GM21367 (cell line): ENCODE data around the gene TENT4B.
A peak's percentile ranks its signal among the peaks of the same experiment; 100 is the strongest.
"Not testable (repeated sequence)": the region's sequence is repeated elsewhere in the genome, so short reads cannot be mapped to it uniquely, and the experiment has no call there.

Source experiments
- ATAC-seq: cut with Tn5 transposase; IDR thresholded peaks from one replicate; pipeline ENCODE4 v1.9.1; 2021; ENCODE audit not compliant: unreplicated experiment

TENT4B gene

GRCh38 chr16:50227665-50228064 is 74.6 kb downstream of the TENT4B start:
- no peak for ATAC-seq

DNA sequence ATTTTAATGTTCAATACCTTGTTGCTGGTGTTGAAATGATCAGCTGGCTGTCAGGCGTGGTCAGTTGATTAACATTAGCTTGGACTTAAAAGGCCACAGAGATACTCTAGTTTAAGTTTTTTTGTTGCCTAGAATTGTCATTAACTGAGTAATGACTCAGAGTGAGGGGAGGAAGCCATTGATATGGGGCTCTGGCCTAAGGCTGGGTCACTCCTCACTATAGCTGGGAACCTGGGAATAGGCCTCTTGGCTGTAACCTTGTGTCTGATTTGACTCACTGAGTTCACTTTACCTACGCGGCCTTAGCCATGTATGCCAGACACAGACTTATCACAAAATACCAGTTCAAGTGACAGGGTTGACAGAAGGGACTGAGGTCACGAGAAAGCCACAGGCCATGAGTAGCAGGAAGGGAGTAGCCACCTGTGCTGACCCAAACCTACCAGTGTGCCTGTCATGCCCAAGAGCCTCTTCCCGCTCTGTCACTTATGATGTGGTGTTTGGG is 75.3 kb downstream of the TENT4B start:
- ATAC-seq, result no peak

- no peak for ATAC-seq
Measured at GRCh38 chr16:50229149-50229726, 76.1 kb downstream of the TENT4B start.

DNA sequence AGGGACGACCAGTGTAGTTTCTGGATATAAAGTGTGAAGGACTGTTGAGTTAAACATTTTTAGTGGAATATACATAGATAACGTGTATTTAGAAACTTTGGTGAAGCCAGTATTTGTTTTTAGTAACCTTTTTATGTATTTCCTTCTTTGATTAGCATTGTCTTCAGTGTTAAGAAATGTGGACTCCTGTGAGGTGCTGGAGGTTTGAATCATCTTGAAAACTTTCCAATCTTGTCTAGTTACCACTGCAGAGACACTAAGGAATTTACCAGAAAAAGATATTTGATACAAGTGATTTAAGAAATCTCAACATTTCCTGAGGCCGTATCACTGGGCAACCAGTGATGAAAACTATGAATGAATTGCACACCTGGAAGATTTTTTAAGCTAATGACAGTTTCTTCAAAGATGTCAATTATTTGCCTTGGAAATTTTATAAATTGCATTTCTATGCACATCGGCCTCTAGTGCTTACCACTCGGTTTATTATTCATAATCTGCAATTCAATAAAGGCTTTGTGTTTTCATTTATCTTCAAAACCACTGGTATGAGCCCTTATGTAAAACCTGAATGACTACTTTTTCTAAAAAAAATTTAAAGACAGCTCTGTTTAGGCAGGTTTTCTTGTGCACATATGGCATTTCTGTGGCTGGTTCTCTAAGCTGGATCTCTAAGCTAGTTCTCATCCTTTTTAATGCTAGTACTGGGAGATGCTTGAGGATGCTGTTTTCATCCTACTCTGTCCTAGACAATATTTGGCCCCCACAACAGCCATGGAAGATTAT is 81.9 kb downstream of the TENT4B start:
- ATAC-seq, result no peak

DNA sequence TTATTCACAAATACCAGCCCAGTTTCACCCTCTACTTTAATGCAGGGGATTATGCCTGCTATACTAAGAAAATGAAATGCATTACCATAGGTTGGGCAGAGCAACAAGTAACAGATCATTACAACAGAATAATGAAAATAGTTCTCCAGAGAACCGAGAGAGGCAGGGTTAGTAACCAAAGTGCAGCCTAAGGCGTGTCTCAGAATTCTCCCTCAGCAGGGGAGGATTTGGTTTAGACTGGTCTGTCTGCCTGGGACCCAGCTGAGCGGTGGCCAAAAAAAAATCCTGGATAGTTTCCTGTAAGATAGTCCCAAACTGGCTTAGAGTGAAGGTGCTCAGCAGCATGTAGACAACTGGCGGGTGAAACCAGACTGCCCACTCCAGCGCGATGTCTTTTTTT is 82.5 kb downstream of the TENT4B start:
- no peak for ATAC-seq

GRCh38 chr16:50238314-50238713 is 85.2 kb downstream of the TENT4B start:
- ATAC-seq, result no peak

DNA sequence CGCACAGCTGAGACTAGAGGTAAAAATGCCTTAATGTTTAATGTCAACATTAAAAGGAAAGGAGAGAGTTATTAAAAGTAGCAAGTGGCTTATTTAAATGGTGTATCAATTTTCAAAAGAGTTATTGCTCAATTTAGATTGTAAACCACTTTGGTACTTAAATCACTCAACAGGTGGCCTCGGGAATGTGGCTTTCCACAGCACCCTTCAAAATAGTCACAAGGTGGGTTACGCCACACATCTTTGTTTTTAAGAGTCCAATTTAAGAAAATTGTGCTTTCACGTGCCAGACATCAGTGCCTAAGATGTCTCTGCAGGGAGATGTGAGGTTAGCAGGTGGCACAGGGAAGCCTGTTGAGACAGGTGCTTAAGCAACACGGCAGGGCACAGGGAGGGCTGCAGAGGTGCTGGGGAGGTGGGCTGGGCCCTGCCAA is 85.8 kb downstream of the TENT4B start:
- ATAC-seq, result no peak

DNA sequence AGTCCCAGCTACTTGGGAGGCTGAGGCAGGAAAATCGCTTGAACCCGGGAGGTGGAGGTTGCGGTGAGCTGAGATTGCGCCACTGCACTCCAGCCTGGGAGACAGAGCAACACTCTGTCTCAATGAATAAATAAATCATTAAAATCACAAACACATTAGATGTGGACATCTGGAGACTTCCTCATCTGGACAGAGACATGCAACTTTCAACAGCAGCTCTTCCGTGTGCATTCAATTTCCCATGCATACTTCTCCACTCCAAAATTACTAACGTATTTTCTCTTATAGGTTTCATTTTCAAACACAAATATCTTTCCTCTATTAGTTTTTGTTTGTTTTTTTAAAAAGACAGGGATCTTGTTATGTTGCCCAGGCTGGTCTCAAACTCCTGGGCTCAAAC is 89.9 kb downstream of the TENT4B start:
- not testable (repeated sequence) for ATAC-seq

DNA sequence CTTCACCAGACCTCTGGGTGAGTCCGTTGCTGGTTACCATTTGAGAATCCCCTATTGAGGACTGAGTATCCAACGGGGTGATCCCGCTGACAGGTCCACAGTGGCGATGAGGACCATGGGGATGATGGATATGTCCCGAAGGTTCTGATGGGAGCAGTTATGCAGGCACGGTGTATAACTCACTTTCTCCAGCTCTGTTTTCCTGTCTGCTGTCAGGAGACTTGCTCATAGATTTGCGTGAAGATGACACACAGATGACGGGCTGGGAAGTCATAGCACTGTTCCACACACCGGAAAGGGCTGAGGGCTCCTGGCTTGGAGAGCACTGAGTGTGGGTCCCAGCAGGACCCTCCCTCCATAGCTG is 91.0 kb downstream of the TENT4B start:
- no peak for ATAC-seq

DNA sequence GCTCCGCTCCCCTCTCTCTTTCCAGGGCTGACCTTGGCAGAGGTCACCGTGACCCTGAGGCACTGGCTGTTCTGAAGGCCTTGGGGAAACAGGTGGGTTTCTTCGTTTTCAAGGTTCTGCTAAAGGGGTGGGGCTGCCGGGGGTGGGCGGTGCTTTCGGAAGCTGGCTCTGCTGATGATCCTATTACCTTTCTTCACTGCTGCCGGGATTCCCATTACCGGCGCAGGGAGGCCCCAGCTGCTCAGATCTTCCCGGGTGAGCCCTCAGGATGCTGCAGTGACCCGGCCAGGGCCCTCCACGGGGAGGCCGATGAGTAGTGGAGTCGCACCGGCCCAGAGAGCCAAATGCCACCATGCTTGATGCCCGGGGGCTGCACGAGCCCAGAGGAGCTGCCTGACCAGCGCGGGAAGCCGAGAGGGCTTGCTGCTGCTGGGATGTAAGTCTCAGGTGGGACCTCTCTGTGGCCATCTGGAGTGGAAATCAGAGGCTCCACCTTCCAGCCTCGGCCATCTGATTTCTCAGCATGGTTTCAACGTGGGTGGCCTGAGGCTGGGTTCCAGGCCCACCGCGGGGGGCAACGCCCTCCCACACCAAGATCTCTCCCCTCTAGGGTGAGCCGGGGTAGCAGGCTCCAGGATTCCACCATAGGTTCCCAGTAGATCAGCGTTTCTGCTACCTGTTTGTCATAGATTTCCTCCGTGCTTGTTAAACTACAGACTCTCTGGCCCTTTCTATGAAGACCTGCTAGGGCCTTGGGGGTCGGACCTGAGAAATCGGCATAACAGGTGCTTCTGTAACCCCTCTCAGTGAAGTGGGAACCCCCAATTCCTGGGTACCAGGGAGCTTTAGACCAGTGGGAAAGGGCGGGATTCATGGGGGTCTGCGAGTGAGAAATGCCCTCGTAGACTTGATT is 91.7 kb downstream of the TENT4B start:
- no peak for ATAC-seq

DNA sequence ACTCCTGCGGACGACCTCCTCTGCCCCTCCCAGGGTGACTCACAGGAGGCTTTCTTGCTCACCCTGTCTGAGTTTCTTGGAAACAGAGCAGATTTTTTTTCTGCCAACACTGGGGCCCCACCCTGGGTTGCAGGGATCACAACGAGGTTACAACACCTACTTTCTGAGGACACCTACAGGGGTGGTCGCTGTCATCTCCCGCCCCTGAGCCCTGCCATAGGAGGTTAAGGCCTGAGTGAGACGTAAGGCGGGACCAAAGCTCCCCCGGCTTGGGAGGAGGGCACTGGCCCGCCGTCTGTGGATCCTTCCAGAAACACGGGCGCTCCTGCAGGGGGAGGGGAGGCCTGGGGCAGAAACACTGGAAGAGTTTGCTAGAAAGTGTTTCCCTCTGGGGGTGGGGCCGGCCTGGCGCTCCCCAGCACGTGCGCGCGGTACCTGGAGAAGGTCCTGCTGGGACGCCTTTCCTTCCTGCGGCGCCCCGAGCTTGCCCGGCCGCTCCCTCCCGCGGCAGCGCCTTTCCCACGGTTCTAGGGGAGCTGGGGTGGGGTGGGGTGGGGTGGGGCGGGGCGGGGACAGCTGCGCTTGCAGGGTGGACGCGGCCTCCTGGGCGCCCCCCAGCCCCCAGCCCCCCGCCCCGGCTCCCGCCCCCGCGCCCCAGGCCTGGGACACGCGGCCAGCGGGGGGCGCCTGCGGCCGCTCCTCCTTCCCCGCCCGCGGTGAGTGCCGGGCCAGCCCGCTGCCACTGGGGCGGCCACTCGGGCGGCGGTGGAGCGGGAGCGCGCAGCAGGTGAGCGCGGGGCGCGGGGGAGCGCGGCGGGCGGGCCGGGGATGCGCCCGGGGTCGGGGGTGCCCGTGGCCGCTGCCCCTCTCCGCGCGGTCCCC is 92.6 kb downstream of the TENT4B start:
- ATAC-seq, result peak; percentile 69

DNA sequence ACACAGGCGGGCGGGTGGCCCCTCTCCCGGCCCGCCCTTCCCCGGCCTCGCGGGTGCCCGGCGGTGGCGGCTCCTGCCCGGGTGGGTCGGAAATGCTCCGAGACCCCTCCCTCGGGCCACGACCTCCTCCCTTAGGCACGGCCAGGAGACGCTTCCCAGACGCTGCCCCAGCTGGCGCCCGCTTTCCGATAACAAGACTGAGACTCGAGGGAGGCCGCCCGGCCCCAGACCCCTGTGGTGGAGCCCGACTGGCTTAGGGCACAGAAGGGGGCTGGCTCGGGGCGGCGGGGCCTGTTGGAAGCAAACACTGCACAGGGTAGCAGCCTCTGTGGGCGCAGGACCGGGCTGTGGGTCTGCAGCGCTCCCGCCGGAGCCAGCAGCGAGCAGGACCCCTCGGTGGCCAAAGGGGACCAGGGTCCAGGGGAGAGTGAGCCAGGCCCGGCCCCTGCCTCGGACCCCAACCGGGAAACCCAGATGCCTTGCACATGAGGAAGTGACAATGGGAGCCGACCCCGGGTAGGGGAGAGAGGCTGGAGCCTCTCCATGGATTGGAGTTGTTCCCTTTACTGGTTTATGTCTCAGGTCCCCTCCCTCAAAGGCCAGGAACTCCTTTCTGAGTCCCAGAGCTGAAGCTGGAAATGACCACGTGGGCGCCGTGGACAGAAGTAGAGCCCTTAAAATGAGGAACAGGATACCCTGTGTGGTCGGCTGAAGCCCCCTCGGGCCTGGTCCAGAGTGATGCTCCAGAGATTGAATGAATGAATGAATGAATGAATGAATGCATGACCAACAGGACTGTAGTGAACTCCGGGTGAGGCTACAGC is 93.4 kb downstream of the TENT4B start:
- no peak for ATAC-seq

GRCh38 chr16:50247123-50247905 is 94.2 kb downstream of the TENT4B start:
- no peak for ATAC-seq

- no peak for ATAC-seq
Measured at GRCh38 chr16:50247906-50248608, 95.0 kb downstream of the TENT4B start.

DNA sequence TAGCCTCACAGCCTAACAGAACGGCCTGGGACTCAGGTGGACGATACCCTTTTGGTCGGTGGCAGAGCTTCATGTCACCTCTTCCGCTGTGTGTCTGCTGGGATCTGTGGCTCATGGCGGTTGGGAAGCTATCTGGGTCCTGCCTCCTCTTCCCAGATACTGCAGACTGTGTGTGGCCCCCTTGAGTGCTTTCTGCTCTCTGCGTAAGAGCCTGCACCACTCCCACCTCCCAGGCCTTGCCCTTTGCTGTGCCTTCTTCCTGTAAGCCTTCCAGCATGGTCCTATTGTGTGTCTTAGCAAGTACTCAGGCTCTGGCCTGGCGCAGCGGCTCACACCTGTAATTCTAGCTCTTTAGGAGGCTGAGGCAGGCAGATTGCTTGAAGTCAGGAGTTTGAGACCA is 95.7 kb downstream of the TENT4B start:
- no peak for ATAC-seq

DNA sequence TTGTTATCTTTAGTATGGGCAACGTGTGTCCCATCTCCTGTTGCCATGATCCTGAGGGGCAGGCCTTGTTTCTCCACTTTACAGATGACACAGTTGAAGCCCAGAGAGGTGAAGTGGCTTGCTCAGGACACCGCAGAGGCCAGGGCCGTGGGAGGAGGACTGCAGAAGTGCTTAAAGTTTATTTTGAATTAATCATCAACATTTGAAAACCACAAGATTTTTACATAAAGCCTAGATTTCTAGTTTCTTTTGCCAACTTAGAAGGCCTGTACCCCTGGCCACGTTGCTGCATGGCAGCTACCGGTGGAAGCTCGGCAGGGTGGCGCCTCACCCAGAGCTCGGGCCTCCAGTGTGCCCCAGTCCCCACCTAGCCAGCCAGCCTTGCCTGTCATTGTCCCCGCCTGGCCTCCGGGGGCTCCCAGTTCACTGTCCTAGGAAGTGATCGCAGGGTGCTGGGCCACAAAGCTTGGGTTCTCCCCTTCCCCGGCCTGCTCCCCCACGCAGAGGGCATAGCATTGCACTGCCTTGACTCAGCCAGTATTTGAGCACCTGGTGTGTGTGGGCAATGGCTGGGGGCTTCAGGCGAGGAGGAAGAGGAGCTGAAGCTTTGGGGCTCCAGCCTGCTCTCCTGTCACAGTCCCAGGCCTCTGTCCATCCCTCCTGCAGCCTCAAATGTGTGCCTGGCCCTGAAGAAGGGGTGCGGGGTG is 98.4 kb downstream of the TENT4B start:
- ATAC-seq, result no peak

- no peak for ATAC-seq
Measured at GRCh38 chr16:50252082-50252611, 99.0 kb downstream of the TENT4B start.
